Thyroid gland (tissue), 4 donors: ENCODE measurements around the gene CLDN9.

Experiments used
- CTCF ChIP-seq, 6 experiments: fragments of 200-600 bp in 3 of 6; fragments of 450-650 bp in 3 of 6; sonication (generic) in 3 of 6; IDR thresholded peaks; one replicate each; pipeline ENCODE4 v1.5.1; 2016 to 2019; ENCODE audit warnings: antibody characterized with exemption in 6 of 6, mild to moderate bottlenecking in 2 of 6, inconsistent platforms in 1 of 6, moderate library complexity in 1 of 6
- POLR2A ChIP-seq, 2 donors: fragments of 450-650 bp; IDR thresholded peaks; one replicate each; pipeline ENCODE4 v1.6.1; 2017; ENCODE audit warnings: antibody characterized with exemption in 2 of 2, mild to moderate bottlenecking in 2 of 2, moderate library complexity in 1 of 2

GRCh38 chr16:3025032-3026002, 12.6 kb downstream of the CLDN9 start:
- TF ChIP-seq POLR2A (IDR thresholded peaks at IDR 0.05) = no peak
- no peak for TF ChIP-seq CTCF (IDR thresholded peaks at IDR 0.05)
